NCI-H2171 treated with DMSO at 0.1 percent for 48 hours (cell line): Measurements from ENCODE around the gene MEIS2.

Experiments
- DNase-seq: peaks from one replicate; lab custom pipeline; 2025; lab: John Stamatoyannopoulos, UW

Gene MEIS2

DNA sequence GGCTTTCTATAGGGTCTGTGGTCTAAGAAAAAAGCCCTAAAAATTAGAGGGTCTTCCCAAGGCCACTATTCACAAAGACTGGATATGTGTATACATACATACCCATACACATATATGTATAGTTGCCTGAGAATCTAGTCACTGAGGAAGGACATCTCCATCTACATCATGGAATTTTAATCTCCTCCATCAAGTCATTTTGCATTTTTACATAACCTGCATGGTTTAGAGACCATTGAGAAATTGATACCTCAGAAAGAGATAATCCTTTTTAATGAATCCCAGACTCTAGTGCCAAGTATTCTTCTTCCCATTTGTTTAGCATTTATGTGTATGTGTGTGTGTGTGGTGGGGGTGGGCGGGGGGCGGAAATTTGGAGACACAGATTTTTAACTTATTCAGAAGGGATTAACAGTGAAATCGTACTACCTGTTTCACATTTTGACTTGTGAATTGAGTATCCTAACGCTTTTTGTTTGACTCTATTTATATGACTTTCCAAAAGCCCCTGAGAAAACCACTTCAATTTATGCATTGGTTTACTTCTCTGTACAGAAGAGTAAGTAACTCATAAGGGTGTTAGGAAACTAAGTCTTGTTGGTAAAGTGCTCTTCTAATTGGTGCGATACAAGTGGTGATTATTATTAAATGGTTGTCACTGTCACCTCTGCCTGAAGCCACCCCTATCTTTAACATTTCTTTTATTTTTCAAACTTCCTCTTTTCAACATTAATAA lies 166.9 kb downstream of the MEIS2 start:
- no peak for DNase-seq

DNA sequence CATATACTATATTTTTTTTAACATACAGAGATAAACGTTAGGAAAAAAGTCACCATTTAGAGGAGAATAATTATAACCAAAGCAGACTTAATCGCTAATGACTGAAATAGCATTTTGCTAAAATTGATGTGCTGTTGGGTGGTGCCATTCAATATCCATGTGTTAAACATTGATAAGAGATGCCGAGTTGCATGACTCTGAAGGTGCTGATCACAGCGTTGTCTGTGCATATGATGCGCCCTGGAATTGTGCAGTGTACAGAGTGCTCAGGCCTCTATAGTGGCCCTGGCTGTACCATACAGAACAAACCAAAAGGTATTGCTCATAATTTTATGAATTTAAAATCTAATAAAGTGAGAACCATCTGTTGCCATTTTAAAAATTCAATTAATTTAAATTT lies 168.3 kb downstream of the MEIS2 start:
- DNase-seq = no peak

DNA sequence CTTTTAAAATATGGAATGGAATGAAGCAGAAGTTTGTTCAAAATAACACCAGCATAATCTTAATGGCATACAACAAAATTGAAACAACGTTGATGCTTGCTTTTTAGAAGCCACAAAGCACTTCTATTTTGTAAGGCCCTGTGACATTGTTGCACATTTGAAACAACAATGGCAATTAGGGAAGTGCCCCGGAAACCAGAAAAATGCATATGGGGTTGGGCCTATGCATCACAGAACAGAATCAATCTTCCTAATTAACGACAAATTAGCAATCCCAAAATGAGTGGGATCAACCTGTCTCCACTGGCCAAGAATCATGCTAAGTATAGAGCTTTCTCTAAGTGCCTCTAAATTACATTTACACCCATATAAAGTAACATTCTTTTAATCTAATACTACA lies 168.9 kb downstream of the MEIS2 start:
- no peak for DNase-seq

DNA sequence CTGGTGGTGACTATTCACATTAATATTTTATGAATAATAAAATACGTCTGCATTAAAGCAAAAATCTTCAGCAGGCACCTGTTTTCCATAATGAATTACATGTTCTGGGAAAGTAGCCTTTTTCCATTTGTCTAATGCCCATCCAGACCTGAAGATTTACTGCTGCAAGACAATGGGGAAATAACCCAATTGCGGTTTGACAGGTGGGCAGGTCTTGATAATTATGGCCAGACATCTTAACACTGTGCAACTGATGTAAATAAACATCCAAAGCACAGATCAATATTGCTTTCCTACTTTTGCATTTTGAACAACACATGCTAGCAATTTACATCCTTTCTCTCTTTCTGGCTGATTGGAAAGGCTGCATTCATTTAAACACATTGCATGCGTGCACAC lies 173.9 kb downstream of the MEIS2 start:
- DNase-seq = no peak

DNA sequence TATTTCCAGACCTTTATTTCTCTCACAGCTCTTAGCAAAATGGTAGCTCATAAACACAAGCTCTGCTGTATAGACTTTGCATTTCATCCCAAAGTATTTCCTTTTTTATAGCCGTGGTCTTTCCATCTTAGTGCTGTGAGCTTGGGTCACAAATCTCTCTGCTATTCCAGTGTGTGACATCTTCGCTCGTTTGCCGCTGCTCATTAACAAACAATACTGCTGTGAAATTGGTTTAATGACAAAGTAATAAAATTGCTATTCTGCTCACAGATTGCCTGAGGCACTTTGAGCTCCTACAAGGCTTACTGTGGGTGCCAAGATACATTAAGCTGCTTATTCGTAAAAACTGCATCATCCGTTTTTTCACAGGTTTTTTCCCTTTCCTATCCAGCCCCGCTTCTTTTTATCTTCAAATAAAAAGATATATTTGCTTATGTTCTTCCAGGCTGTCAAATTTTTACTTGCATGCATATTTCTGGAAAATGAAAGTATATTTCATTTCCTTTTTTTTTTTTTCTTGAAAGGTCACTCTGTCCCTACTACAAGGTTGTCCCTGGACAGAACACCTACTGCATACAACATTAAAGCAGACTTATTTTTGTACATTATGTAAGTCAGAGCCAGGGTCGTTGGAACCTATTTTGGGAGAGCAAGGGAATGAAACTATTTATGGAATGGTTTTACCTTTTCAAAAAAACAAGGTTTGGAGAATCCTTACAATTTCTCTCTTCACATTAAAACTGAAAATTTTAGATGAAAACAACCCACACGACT lies 174.5 kb downstream of the MEIS2 start:
- DNase-seq = no peak

DNA sequence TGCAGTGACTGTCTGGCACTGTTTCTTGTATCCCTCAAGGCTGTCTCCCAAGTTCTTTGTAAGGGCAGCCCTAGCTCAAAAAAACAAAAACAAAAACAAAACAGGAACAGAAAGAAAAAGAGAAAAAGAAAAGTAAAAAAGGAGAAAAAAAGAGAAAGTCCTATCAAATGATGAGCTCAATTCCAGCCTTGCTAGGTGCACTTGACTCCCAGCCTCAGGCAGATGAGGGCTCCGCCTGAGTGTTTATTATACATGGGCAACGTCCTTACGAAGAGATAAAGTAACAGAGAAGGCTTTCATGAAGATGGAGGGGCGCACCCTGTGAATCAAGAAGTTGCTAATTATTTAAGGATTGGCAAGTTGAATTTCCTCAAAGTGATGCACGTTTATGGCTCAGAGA lies 175.3 kb downstream of the MEIS2 start:
- DNase-seq = no peak

DNA sequence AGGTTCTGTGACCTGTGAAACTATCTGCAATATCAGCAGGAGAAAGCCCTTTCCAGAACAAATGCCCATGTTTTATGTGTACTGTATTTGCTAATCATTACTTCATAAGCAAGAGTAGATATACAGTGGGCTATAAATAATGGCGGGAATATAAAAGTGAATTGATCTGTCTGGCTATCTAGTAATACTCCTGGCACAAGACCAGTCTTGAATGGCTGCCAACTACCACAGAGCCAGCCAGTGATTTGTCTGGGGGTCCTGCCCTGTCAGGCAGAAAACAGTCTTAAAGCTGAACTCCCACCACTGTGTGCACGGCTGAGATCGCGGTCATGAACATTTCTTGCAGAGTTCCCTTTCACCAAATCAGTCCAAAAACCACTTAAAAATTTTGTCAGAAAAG lies 176.3 kb downstream of the MEIS2 start:
- no peak for DNase-seq

DNA sequence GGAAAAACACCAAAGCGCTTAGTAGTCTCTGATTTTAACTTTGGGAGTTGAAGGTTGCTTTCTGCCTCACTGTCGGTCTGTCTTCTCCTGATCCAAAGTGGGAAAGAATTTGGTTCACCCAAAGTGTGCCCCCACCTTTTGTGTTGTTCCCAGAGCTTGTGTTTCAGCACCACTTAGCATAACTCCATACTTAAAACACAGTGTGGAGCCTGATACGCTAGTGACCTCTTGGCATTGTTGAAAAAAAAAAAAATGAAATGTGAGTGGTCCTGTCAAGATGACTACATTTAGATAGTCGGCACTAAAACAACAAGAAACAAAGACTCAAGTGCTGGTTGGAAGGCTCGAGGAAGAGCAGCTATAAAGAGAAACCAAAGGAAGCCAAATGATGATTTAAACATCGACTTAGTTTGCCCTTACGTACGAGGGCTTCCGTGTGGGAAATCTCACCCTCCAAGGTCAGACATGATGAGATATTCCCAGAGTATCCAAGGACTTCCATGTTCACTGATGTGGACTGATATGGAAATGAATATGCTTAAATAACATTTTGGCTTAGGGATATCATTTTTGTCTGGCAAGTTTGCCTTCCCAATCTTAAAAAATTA lies 178.8 kb downstream of the MEIS2 start:
- no peak for DNase-seq

DNA sequence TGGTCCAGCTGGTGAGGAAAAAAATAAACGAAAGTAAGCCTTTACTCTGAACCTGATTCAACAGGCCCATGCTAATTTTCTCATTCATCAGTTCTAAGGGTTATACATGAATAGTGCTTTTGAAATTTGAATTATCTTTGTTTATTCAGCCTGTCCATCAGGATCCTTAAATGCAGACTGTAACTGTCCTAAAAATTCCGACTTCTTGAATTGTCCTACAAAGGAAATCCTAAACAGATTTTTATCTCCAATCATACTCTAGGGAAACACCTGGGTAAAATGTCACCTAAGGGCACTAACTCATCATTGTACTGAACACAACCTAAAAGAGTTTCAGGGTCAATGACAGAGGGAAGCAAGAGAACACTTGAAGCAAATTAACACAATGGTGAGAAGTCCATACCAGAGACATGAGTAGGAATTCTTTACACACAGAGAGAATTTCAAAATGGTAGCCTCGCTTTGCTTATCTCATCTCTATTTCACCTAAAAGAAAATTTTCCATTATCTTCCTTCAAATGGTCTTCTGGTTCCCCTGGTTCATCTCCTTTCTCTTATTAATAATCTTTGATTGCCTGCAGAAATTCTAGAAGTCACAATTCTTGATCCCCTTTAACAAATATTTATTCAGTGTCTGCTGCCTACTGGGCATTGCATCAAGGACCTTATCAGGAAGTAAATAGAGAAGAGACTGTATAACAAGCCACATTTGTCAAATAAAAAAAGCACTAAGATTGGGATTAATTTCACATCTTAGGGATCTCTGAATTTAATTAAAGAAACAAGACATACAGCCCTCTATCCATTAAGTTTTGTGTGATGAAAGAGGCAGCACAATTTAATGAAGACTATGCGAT lies 182.7 kb downstream of the MEIS2 start:
- no peak for DNase-seq

DNA sequence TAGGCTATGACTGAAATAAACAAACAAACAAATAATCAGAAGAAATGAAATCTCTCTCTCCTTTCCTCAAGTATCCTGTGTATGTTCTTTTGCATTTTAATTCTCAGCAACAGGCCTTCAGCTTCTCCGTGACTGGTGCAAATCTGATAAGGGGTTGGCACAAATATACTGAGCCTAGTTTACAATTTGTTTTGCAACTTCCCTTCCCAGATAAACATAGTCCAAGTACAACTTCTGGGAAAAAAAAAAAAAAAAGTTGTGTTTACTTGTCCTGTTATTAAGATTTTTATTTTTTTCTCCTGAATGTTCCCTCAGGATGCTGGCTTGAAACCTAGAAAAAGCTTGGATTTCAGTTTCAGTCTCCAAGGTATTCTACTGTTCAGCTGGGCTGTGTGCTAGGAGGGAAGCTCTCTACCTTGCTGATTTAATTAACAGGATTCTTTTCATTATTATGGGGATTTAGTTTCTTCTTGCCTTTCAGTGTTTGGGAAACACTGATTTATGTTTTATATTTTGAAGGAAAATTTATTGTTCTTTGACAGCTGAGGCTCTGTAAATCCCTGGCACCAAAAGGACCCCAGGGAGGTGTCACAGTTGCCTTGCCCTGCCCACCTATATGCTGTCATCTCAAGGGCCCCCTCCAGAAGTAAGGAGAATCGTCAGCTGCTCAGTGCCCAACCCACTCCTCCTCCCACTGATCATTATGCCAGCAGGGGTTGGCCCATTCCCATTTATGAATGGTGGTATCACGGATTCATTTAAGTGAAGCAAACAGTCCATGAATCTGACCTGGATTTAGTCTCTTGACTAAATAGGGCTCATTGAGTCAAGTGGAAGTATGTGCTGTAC lies 185.2 kb downstream of the MEIS2 start:
- peak; percentile 57 for DNase-seq

DNA sequence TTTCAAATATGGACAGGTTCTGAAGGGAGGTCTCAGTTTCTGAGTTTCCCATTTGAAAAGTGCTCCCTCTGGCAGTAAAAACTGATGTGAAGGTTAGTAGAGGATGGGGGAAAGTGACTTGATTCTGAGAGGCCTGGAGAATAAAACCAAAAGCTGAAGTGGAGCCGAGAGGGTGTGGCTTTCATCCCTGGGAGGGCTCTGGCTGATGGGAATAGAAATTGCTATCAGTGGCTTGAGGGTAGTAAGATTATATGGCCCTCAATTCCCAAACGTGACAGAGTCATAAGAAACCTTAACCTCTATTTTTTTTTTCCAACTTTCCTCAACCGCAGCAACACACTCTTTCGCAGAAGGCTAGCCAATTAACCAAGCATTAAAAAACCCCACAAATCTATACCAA lies 185.9 kb downstream of the MEIS2 start:
- DNase-seq = no peak

DNA sequence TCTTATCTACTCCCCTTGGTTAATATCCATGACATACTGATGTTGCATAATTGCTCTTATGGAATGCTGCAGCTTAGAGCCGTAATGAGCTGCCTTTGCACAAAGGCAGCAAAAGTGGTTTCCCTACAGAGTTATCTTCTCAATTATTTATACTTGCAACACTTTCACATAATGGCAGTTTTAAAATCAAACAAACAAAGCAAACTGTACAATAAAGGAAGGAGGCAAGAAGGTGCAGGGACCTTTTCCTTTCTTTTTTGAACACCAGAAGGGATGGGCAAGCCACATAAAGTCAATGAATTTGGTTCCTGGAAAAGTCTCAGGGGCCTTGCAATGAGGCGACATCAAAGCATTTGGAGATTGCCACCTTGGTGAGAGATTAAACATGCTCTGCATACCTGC lies 188.0 kb downstream of the MEIS2 start:
- no peak for DNase-seq

DNA sequence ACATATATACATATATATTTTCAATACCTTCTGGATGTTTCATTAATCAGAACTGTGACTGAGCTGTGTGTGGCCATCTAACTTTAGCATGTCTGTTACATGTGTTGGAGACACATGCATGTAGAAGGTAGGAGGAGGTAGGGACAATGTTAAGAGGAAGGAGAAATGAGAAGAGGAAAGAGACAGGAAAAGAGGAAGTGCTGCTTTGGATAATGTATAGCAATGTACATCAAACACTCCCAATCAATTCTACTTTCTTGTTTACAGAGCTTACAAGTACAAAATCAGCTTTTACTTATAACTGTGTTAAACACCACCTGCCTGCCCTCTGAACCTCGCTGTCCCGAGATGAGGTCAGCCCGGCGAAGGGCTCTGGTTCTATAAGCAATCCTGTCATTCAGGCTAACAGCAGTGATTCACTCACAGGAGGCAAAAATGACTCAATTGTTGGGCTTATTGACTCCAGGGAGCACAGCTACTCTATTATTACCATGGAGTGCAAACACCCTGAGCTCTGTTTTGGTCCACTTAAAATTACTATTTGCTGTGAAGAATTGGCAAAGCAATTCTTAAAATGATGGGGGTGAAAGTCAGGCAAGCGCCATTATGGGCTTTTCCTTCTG lies 188.9 kb downstream of the MEIS2 start:
- DNase-seq = no peak

DNA sequence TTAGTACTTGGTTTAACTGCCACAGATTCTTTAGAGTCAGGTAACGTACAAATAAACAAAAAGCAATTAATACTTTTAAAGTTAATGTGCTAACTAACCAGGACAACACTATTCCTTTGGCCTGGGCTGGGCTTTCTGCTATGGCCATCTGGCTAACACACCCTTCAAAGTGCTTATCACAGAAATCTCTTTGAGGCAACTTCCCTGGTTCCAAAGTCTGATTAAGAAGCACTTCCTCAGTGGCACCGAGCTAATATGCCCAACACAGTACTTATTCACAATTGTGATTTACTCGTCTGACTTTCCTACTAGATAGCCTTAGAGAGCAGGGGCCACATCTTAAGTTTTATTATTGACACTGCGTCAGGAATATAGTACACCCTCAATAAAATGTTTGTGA lies 191.4 kb downstream of the MEIS2 start:
- no peak for DNase-seq

DNA sequence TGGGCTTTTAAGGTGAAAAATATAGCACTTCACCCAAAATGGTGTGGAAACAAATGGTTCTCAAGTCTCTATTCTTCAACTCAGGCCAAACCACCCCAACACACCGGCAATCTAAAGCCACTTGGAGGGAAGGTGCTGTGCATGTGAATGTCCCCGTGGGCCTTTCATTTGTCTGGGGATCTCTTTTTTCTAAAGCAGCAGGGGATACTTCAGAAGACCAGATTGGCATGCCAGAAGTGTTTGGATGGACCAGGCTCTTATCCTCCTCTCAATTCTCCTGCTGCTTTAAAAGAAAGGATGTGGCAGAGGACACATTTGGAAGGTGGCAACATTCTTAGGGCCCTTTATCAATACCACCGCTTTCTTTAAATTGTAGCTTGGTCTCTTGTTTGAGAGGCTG lies 193.1 kb downstream of the MEIS2 start:
- DNase-seq = no peak

DNA sequence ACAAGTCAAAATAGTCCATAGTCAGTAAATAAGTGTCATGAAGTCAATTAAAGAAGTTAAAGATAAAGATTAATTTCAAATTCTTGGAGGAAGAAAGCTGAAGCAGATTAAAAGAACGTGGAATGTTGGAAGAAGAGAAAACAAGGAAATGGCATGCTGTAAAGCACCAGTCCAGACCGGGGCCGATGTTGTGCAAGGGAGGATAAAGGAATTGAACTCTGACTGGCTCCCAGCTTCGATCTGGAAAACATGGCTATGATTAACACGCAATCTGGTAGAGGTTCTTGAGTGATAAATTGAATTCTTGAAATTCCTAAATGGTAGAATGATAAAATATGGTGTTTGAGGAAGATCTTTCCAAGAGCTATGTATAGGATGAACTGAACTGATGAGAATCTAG lies 194.4 kb downstream of the MEIS2 start:
- DNase-seq = no peak

DNA sequence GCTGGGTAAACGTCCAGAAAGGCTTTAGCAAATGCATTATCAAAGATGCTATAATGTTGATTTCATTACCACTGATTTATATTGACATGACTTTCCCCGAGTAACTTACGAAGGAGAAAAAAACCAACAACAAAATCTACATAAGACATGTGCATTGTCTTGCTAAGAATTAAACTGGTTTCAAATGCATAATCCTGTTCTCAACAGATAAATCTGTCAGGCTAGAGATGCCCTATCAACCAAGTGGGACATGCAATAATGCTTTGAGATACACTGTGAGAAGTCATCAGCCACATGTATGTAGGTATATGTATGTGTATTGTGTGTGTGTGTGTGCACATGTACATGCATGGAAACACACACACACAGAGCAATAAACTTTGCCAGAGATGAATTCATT lies 195.6 kb downstream of the MEIS2 start:
- DNase-seq = no peak

DNA sequence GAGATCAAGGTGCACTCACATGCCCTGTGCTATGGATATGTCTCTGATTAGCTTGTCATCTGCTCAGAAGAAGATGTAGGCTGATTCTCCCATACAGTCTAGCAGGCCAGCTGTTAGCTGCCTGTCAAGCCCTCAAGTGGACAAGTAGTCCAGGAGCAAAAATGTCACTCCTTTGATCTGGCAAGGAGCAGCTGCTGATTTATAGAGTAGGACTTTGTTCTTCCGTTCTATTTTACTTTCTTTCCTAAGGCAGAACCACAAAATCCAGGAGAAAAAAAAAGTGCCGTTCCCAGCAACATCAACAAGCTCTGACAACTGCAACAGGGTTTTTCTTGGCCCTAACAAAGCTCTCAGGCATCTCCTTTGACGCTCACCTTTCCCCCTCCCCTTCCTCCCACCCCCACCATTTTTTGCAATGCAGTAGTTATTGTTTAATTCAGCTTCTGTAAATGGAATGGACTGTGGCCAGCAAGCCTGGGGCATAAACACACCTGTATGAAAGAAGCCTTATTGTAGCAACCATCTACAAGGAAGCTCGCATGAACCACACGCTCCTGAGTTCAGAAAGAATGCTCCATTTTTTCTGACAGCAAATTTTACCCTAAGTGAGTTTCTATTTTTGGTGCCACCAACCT lies 196.3 kb downstream of the MEIS2 start:
- DNase-seq = no peak

DNA sequence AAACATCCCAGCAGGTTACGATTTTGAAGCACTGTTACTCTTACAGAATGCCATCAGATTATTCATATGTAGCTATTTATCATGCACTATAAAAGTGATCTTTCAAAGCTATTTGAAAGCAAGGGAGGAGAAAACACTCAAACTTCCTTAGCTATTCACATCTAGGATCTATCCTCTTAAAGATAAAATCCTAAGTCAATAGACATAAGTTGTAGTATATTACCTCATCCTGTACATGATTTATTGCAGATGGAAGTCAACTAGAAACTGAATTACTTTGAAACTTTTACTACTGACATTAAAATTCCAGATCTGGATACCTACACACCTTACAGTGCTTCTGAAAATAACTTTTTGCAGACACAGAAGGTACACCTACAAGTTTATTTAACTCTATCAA lies 197.2 kb downstream of the MEIS2 start:
- no peak for DNase-seq

DNA sequence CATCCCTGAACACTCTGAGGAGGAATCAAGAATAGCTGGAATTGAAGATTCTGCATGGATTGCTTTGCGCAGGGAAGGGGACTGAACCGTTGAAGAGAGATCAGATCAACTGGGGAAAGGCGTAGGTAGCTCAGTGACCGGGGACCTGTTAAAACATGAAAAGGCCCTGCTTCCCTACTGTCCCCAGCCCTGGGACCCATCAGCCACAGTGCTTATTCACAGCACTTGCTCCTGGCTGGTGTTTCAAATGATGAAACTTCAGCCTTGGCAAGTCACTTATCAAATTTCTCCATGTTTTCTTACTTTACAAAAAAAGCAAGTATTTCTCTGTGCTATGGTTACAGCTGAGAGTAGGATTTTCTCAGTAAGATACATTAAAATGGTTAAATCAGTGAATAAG lies 199.3 kb downstream of the MEIS2 start:
- no peak for DNase-seq

DNA sequence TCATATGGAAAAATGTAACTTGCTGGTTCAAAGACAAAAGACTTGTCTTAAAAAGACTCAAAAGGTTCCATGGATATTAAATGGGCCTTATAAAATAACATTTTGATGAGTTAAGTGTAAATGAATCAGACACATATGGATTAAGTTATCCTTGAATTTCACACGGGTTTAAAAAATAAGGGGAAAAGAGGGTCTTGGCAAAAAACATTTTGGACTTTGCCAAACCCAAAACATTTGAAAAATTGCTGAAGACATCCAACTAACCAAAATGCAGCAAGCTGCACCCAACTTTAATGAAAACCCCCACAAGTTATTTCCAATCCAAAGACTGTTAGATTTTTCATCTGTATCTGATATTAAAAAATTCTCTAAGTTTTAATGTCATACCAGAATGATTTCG lies 200.7 kb downstream of the MEIS2 start:
- no peak for DNase-seq
